Hepatocyte (in vitro differentiated cells): Measurements from ENCODE around the gene CAMK1G.

Experiments
- CTCF ChIP-seq: fragments of 200-600 bp; sonication (generic); IDR thresholded peaks from 2 replicates; pipeline ENCODE4 v1.5.1; 2016; ENCODE audit warnings: antibody characterized with exemption, mild to moderate bottlenecking; ENCODE audit not compliant: poor library complexity
- EZH2 ChIP-seq: fragments of 200-600 bp; sonication (generic); IDR thresholded peaks from 2 replicates; pipeline ENCODE4 v1.6.1; 2016; ENCODE audit warnings: antibody characterized with exemption, mild to moderate bottlenecking, borderline replicate concordance

GRCh38 chr1:209624558-209625549, 41.3 kb downstream of the CAMK1G start:
- TF ChIP-seq CTCF (no peak), EZH2 (no peak)
